NCI-H69 (cell line): ENCODE results near the gene TRMT10A.
A peak's percentile ranks its signal among the peaks of the same experiment; 100 is the strongest.

ENCODE experiments used
- DNase-seq: peaks from one replicate; lab custom pipeline; 2025; lab: John Stamatoyannopoulos, UW

TRMT10A gene

GRCh38 chr4:99563310-99564186 lies at the start of gene TRMT10A:
Gene TRMT10A, minus strand, starts transcription at chr4:99564039. Its CDS starts 4,701 bp downstream, at chr4:99559338.
- peak; percentile 96 for DNase-seq

- DNase-seq, result no peak
Observed at GRCh38 chr4:99612704-99613103, 48.9 kb upstream of the TRMT10A start.

- no peak for DNase-seq
Observed at GRCh38 chr4:99612281-99612680, 48.4 kb upstream of the TRMT10A start.

GRCh38 chr4:99610605-99611175 lies 46.9 kb upstream of the TRMT10A start:
- DNase-seq, result no peak

DNA sequence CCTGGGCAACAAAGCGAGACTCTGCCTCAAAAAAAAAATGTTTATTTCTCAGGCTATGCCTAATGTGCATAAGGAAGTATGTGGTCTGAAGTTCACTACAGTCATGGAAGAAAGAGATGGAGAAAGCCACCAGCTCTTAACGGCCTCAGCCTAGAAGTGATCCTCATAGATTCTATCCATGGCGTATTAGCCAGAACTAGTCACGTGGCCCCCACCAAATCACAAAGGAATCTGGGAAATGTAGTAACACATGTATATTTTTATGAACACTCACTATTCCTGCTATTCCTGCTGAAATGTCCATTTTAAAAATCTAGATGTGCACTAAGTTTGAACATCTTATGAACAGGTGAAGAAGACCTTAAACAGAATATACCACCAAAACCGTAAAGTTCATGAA lies 44.6 kb upstream of the TRMT10A start:
- no peak for DNase-seq

- no peak for DNase-seq
Observed at GRCh38 chr4:99606716-99607115, 42.9 kb upstream of the TRMT10A start.

DNA sequence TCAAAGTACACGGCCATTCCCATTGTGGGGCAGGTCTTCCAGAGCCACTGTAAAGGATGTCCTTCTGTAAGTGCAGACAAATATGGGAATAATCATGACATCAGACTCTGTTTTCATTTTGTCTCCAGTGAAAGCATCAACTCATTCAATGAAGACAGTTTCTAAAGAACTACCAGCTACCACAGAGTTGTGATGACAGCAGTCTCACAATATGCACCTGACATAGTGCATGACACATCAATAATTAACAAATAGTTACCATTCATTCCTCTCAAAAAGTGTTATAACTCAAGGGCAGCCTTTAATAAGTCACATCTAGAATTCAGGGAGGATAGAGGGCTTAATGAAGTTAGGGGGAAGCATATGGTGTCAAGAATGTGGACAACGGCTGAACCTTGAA lies 31.0 kb upstream of the TRMT10A start:
- no peak for DNase-seq

DNA sequence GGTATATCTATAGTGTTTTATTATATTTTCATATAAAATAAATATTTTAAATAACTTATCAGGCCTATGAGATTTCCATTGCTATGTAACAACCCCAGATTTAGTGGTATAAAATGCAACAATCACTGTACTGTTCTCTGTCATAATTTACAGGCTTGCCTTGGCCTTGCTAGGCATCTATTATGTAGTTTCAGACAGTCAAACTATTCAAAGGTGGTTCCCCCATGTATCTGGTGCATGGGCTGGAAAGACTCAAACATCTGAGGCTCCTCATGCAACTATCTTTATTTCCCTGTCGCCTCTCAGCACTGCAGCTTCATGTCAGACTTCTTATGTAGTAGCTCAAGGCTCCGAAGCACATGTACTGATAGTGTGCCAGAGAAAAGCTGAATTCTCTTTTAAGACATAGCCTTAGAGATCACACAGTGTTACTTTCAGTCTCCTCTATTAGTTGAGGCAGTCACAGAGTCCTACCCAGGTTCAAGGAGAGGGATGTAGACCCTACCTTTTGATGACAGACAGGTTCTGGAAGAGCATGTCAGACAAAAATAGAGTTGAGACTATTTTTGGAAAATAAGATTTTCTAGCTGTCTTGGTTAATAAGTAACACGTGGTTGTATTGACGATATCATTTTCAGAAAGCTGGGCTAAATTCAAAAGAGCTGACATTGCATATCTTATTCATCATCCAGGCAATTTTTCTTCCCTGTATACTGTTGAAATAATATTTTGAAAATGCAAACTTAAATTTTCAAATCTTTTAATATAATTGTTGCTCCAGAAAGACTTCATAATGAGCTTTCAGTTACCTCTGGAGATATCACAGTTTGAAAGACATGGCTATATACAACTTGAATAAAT lies 30.2 kb upstream of the TRMT10A start:
- DNase-seq, result no peak

DNA sequence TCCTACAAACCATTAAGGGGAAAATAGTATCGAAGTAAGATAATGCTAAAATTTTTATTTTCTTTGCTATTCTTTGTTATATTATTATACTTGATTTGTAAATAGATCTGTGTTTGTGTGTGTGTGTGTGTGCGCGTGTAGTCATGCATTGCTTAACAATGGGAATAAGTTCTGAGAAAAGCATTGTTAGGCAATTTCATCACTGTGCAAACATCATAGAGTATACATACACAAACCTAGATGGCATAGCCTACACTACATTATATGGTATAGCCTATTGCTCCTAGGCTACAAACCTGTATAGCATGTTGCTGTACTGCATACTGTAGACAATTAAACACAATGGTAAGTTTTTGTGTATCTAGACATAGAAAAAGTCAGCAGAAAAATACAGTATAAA lies 27.9 kb upstream of the TRMT10A start:
- DNase-seq, result peak; percentile 3

GRCh38 chr4:99587803-99588202 lies 24.0 kb upstream of the TRMT10A start:
- no peak for DNase-seq

DNA sequence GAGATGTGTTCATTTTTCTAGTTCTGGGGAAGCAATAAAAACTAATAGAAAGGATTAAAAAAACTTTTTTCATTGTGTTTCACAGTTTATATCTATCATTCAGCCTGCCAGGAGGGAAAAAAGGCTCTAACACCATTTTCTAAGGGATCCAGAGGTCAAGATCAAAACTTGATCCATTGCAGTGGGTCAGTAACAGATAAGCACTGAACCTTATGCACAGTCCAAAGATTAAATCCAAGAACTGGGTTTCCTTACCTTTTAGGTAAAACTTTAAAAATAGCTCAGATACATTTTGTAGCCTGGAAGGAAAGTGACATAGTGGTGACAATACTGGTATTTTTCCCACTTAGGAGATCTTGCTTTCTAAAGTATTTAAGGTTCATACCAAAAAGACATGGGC lies 23.5 kb upstream of the TRMT10A start:
- DNase-seq, result no peak

GRCh38 chr4:99586797-99587196 lies 23.0 kb upstream of the TRMT10A start:
- peak; percentile 18 for DNase-seq

GRCh38 chr4:99586322-99586721 lies 22.5 kb upstream of the TRMT10A start:
- peak; percentile 66 for DNase-seq

DNA sequence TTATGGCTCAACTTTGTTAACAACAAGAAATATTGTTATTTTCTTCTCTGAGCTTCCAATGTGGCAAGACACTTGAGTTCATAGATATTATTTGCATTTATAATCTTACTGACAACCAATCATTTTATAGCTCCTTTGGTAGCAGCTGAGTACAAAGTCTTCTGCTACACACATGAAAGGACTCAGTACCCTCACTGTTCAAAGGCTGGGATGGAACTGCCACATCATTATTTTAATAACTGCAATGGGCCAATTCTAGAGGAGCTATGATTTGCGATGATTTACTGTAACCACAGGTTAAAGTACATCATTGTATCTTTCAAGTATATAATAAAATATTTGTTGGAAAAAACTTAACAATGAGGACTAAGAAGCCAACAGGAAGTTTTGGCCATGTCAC lies 21.7 kb upstream of the TRMT10A start:
- no peak for DNase-seq

DNA sequence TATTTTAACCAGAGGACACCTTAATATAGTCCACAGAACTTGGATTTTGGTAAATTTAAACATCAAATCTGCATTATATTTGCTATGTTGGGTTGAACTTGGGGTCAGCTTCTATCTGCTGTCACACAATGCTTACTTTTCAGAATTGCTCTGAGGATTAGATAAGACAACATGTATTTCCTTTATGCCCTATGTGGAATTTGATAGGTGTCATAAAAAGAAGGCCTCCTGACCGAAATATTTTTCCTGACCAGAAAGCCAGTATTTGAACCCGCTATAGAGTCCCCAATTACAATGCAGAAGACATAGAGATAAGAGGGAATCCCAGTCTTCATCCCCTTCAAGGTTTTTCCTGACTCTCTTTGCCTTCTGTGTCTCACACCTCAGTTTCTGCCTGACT lies 14.9 kb upstream of the TRMT10A start:
- no peak for DNase-seq

GRCh38 chr4:99574530-99575324 lies 10.9 kb upstream of the TRMT10A start, which contains the start of gene MTTP:
Gene MTTP, plus strand, starts transcription at chr4:99574824. Its CDS starts 86 bp downstream, at chr4:99574910.
- no peak for DNase-seq

DNA sequence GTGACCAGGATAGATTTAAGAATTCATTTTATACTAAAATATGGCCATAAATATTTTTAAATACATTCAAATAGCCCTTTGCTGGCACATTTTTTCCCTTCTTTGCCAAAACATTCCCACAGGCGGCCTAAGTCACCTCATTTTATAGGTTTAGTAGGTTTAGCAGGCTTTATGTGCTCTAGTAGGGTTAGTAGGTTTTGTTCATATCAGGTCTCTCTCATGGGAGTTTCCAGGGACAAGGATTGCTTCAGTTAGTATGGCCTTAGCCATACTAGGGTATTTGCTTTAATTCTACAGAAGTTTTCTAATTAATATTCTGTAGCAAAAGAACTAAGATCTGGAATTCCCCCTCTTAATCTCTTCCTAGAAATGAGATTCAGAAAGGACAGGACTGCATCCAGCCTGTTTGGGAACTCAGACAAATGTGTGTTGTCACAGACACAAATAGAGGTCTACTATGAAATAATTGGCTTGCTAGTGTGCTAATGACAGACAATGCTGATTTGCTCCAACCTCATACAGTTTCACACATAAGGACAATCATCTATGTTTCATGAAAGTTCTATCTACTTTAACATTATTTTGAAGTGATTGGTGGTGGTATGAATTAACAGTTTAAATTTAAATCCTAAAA lies 10.0 kb upstream of the TRMT10A start:
- DNase-seq, result no peak

DNA sequence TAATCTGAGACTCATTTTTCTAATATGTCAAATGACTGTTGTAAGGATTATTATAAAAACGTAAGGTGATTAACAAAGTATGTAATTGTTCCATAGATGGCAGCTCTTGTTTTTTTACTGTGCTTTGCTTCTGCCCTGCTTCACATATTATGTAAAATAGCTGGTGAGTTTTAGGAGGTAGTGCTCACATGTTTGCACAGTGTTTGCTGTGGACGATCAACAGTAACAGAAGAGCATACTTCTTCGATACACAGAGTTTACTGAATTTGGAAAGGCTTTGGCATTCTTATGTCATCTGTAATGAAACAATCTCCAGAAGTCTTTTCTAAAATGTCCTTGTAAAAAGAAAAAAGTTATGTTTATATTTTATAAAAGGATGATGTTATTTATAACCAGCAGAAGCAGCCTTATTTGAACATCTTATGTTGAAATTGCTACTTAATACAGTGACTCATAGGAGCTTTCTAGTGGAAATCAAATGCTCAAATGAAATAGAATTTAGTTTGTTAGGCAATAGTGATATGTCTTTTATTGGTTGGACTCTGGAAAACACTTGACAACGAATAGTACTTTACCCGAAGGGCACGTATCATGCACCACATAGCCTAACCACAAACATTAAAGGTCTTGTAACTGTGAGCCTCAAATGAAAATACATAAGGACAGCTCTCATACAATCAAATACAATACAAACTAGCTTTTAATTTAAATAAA lies 8.8 kb upstream of the TRMT10A start:
- no peak for DNase-seq

GRCh38 chr4:99571883-99572282 lies 8.0 kb upstream of the TRMT10A start:
- DNase-seq, result no peak

GRCh38 chr4:99564921-99565320 lies 1.1 kb upstream of the TRMT10A start:
- peak; percentile 26 for DNase-seq

DNA sequence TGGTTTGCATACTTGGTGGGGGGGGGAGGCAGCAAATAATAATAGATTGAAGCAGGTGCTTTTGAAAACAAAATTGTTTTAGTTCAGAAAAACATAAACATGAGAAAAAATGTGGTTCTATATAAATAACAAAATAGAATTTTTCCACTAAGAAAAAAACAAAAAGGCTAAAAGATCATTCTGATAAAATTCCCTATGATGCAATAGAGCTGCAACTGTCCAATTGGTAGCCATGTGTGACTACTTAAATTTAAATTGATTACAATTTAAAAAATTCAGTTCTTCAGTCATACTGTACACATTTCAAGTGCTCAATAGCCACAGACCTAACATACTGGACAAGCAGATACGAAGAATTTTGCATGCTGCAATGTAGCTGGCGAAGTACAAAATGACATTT lies 11.0 kb downstream of the TRMT10A start:
- no peak for DNase-seq
